HuH-7 (cell line): ENCODE measurements around the gene MYO10.
"Not testable (repeated sequence)": the region's sequence is repeated elsewhere in the genome, so short reads cannot be mapped to it uniquely, and the experiment has no call there.

Source experiments
- DNase-seq: peaks from one replicate; pipeline ENCODE4 v3.0.0; 2011; ENCODE audit warnings: low spot score

MYO10 gene

GRCh38 chr5:16668631-16669030, 267.5 kb downstream of the MYO10 start:
- DNase-seq: no peak

GRCh38 chr5:16668194-16668593, 267.9 kb downstream of the MYO10 start:
- no peak for DNase-seq

DNA sequence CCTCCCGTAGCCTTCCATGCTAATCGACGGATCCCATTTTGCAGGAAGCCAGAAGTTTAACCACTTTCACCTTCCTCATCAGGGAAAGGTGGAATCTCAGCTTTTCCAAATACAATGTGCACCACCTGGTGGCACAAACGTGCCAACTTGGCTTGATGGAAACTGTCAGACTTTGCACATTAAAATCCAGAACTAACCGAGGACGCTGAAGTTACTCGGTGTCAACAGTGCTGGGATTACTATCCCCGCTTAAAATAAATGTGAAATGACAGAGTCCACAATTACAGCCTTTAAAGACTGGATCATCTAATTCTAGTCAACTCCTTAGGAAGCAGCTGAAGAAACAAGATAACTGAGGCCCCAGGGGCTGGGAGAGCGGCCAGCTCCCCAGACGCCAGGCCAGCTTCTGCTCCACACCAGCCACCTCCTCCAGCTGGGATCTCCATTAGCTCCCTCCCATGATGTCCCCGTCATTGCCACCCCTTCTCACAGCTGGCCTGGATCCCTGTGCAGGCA, 269.1 kb downstream of the MYO10 start:
- DNase-seq: peak; percentile 14

GRCh38 chr5:16666130-16666882, 269.8 kb downstream of the MYO10 start:
- no peak for DNase-seq

- no peak for DNase-seq
Measured at GRCh38 chr5:16665601-16666000, 270.5 kb downstream of the MYO10 start.

DNA sequence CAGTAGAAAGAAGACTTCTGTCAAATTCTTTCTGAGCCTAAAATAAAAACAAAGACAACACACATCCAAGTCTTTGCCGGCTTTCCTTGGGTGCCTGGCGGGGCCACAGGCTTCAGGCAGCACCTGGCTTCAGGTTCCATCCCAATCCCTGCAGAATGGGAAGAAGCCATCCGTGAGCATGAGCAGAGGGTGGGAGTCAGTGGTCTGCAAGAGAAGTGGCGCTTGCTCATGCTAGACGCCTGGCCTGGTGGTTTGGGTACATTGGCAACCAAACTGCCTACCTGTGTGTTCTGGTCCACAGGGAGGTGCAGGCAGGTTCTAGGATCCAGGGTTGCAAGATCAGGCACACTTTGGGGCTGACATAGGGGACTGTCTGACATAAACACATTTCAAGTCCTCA, 271.7 kb downstream of the MYO10 start:
- DNase-seq: no peak

DNA sequence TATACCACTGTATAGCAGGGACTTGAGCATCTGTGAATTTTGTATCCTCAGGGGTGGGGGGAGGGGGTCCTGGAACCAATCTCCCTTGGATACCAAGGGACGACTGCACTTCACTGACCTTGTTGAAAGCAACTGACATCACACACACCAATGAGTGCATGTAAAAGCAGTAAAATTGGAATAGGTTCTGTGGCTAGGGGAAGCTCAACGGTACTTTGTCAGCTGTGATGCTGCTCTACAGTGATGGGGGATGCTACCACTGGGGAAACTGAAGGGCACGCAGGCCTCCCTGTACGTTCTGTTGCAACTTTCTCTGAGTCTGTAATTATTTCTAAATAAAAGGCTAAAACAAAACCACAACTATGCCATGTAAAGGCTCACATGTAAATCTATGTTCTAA, 272.2 kb downstream of the MYO10 start:
- DNase-seq: no peak

DNA sequence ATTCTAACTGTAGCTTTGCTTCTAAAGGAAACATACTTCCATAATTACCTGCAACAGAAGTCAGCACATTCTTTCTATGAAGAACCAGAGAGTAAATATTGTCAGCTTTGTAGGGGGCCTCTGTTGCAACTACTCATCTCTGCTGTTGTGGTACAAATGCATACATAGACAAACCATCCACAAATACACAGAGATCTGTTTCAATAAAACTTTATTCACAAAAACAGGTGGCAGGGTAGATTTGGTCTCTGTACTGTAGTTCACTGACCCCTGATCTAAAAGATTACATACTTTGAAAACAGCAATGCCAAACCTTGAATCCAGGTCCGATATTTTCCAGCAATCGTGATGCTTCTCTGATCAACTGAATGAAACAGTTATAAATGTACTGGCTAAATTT, 274.4 kb downstream of the MYO10 start:
- no peak for DNase-seq

GRCh38 chr5:16660982-16661381, 275.1 kb downstream of the MYO10 start:
- no peak for DNase-seq

DNA sequence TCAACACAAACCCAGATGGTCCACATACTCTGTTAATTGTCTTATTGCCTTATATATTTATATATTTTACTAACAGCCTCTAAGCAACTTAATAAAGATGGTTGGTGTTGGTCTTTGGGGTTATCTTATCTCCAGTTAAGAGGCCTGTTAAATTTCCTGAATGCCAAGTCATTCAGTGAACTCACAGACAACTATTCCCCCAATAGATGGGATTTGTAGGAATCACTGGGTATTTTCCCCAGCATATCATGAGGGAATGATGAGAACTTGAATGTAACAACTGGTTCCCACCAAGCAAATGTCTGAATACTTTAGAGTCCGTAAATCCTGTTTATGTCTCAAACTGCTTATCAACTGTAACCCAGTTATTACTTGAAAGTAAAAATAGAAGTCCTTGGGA, 276.6 kb downstream of the MYO10 start:
- DNase-seq: no peak

DNA sequence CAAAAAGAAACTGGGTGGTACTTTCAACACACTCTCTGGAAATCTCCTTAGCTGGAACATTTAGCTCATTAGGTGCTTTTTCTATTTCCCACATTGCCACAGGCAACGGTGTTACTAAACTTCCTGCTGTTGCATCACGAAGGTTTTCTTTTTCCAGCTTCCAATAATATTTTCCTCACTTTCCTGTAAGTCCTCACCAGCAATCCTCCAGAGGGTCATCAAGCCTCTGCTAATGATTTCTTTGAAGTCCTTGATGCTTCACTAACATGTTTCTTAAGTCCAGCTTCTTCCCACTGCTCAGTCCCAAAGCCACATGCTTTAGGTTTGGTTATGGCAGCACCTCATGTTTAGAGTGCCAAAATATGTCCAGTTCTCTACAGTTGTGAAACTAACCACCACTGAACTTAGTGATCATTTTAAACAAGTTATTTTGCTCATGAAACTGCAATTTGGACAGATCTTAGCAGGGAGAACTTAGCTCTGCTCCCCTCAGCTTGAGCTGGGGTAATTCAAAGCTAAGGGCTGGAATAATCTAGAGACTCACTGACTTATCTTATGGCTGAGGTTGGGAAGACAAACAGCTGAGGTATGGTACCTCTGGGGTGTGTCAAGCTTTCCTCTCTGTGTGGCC, 279.4 kb downstream of the MYO10 start:
- no peak for DNase-seq

DNA sequence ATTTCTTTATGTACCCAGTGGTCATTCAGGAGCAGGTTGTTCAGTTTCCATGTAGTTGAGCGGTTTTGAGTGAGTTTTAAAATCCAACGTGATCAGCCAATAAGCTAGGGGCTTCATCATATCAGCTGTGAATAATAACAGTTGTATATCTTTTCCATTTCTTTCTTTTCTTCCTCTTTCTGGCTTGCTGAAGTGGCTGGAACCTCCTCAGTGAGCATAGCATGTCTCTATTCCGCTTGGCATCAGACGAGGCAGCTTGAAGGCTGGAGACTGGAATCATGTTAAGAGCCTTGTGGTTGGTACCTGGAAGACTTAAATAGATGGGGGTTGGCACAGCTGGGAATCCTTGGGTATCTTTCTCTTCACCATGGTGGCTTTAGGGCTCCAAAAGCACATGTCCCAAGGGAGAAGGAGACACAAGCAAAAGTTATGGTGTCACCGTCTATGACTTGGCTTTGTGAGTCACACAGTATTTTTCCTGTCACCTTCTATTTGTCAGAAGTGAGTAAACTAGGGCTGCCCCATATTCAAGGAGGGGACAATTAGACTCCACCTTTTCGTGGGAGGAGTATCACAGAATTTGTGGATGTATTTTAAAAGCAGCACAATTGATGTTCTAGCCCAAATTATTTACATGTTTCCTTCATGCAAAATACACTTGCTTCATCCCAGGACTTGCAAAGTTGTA, 281.3 kb downstream of the MYO10 start:
- no peak for DNase-seq

- not testable (repeated sequence) for DNase-seq
Measured at GRCh38 chr5:16648739-16649138, 287.3 kb downstream of the MYO10 start.

DNA sequence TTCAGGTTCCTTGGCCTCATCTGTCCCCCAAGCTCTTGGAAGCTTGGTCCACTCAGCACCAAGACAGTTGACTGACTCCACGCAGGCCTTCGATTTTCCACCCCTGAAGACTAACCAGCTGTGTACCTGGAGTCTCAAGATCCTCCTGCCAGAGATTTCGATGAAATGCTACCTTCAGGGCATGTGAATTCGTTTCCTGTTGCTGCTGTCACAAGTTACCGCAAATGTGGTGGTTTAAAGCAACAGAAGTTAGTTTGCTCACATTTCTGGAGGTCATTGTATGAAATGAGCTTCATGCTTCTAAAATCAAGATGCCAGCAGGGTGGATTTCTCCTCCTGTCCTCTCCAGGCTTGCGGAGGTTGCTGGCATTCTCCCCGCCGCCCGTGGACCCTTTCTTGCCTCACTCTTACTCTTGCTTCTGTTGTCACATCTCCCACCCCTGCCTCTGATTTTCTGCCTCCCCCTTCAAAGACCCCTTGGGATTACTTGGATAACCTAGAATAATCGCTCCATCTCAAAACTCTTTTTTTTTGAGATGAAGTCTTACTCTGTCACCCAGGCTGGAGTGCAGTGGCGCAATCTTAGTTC, 291.7 kb downstream of the MYO10 start:
- DNase-seq: no peak

DNA sequence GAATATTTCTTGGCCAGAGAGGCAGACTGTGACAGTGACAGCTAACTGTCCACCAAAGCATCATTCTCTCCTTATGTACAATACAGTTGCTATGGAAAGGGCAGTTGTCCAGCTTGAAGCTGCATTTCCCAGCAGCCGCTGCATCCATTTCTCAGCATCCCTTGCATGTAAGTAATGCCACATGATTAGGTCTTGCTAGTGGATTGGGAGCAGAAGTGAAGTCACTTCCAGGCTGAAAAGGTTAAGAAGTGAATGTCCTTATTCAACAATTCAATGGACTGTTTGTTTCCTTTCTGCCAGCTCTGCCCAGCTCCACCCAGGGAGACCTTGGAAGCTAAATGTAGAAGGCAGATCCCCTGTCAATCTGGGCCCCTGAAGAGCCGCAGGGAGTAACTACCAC, 293.2 kb downstream of the MYO10 start:
- no peak for DNase-seq

DNA sequence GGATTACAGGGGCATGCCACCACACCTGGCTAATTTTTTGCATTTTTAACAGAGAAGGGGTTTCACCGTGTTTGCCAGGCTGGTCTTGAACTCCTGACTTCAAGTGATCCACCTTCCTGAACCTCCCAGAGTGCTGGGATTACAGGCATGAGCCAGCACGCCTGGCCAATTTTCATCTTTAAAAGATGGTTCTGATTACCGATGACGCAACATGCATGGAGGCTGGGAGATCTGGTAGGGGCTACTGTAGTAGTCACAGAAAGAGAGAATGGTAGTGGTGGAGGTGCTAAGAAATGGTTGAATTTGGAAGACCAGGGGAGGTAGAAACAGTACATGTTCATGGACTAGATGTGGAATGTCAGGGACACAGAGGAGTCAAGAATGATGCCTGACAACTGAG, 296.9 kb downstream of the MYO10 start:
- DNase-seq: no peak

DNA sequence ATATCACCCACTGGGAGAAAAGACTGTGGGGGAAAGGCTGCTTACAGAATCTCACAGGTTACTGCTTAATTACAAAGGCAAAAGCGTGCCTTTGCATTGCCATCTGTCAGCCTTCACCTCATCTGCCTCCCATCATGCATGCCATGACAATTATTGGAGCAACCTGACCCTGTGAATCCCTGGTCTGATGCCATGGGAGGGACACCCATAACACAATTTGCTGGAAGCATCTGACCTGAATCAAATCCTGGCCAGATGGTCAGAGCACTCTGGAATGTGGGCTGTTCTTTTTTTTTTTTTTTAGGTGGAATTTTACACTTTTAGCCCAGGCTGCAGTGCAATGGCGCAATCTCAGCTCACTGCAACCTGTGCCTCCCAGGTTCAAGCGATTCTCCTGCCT, 307.7 kb downstream of the MYO10 start:
- DNase-seq: no peak

DNA sequence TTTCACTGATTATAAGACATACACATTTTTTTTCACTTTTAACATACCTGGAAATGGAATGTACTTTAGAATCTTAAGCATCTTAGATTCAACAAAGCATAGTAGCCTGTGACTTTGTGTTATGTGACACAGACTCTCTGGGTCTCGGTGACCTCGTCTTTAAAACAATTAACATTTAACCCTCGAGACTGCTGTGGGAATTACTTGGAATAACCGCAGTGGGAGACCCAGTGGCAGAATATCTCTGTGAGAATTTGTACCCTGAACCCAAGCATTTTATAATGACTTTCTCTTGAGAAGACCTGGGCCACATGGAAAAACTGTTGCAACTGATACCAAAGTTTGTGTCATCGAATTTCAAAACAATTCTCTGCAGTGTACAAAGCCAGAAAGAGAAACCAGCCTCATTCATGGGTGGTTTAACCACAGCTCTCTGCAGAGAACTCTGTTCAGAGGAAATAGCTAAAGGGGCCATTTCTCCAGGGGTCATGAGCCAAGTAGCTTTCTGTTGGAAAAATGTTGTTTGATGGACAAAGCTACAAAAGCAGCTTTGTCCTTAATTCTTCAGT, 309.3 kb downstream of the MYO10 start:
- no peak for DNase-seq

- no peak for DNase-seq
Measured at GRCh38 chr5:16625096-16625495, 311.0 kb downstream of the MYO10 start.

GRCh38 chr5:16619136-16619535, 317.0 kb downstream of the MYO10 start:
- no peak for DNase-seq

DNA sequence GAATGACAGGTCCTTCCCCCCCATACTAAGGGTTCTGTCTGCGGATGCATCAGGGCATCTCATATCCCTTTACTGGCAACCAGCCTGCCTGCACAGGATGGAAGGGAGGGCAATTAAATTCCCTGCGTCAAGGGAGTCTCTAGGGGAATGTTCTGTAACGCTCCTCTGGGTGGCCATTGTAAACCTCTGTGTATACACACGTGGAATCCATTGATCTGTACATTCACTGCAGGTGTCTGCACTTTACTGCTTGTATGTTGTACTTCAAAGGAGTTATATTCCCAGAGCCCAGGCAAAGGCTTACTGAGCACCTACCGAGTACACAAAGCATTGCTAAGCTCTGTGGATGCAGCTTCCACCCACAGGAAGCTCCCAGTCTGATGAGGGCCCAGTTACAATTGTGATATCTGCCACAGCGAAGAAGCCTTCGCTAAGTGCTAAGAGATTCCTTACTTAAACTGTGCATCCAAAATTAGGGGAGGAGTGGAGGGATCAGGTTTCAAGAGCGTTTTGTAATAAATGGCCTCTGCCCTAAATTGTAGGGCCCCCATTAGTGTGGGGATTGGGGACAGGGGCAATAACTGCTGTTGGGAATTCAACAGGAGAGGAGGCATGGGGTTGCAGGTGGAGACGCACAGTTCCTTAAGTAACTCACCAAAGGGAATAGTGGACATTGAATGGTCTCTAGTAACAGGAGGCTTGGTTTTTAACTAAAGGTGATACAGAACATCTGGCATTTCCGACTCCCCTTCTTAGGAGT, 317.8 kb downstream of the MYO10 start:
- no peak for DNase-seq
